NCI-H2081 (cell line): ENCODE data around the gene IFT80.
"Not testable (repeated sequence)": the region's sequence is repeated elsewhere in the genome, so short reads cannot be mapped to it uniquely, and the experiment has no call there.

Experiments
- DNase-seq, 2 experiments: peaks; one replicate each; lab custom pipeline; 2025; lab: John Stamatoyannopoulos, UW

The IFT80 gene

GRCh38 chr3:160365869-160366522 is 33.0 kb downstream of the IFT80 start:
- DNase-seq = no peak

GRCh38 chr3:160362896-160363295 is 36.1 kb downstream of the IFT80 start:
- not testable (repeated sequence) for DNase-seq

DNA sequence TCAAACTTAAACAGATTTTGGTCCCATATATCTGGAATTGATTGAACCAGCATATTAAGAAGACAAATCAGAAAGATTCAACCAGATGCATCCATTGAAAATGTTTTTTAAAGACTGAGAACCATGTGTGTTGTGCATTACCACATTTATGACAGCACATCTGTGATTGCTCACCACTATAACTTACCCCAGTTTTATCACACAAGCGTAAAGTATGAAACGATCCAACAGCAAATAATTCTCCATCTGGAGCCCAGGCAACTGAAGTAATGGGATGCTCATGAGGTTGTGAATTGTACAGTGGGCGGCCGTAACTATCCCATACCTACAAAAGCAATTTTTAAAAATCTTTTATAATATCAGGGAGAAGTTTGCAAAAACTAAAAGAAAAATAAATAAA is 43.2 kb downstream of the IFT80 start:
- no peak for DNase-seq

DNA sequence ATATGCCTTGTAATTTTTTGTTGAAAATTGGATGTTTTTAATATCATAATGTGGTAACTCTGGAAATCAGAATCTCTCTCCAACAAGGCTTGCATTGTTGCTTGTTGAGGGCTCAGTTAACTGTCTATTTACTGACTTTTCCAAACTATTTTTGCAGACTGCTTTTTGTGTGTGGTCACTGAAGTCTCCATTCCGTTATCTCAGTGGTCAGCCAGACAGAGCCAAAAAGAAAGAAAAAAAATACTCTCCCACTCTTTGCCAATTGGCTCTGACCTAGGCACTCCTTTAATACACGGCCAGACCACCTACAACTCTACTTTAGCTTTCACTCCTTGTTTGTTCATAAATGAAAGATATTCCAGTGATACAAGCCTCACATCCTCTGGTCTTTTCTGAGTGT is 52.5 kb downstream of the IFT80 start:
- DNase-seq = no peak

GRCh38 chr3:160343132-160343531 is 55.9 kb downstream of the IFT80 start:
- peak in 1 of 2 experiments; percentile 51 for DNase-seq

GRCh38 chr3:160340351-160340750 is 58.7 kb downstream of the IFT80 start:
- no peak for DNase-seq

DNA sequence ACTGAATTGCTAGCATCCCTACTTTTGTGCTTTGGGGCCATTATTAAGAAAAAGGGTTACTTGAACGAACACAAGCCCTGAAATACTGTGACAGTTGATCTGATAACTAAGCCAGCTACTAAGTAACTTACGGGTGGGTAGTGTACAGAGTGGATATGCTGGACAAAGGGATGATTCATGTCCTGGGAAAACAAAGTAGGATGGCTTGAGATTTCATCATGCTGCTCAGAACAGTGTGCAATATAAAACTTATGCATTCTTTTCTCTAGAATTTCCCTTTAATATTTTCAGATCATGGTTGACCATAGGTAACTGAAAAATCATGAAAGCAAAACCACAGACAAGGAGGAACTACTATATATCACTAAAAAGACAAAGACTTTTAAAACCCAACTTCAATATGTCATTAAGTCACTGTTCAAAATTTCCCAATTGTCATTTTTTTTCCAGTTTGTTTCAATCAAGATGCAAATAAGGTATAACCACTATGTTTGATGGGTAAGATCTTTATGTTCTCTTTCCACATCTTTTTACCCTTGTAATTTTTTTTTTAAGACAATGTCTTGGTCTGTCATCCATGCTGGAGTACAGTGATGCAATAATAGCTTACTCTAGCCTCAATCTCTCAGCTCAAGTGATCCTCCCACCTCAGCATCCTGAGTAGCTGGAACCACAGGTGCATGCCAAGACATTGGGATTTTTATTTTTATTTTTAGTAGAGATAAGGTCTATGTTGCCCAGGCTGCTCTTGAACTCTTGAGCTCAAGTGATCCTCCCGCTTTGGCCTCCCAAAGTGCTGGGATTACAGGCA is 67.7 kb downstream of the IFT80 start:
- no peak for DNase-seq

GRCh38 chr3:160330690-160331089 is 68.3 kb downstream of the IFT80 start:
- DNase-seq = no peak

GRCh38 chr3:160330109-160330508 is 68.9 kb downstream of the IFT80 start:
- DNase-seq = no peak

- not testable (repeated sequence) for DNase-seq
Observed at GRCh38 chr3:160326286-160326685, 72.7 kb downstream of the IFT80 start.

DNA sequence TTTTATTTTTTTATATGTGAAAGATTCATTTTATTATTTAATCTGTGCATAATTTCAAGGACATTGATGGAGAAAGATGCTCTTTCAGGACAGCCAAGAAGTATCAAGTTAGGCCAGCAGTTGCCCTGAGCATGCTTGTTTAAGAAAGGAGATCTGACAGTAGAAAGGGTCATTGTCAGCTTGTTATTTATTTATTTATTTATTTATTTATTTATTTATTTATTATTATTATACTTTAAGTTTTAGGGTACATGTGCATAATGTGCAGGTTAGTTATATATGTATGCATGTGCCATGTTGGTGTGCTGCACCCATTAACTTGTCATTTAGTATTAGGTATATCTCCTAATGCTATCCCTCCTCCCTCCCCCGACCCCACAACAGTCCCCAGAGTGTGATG is 77.2 kb downstream of the IFT80 start:
- DNase-seq = not testable (repeated sequence)

DNA sequence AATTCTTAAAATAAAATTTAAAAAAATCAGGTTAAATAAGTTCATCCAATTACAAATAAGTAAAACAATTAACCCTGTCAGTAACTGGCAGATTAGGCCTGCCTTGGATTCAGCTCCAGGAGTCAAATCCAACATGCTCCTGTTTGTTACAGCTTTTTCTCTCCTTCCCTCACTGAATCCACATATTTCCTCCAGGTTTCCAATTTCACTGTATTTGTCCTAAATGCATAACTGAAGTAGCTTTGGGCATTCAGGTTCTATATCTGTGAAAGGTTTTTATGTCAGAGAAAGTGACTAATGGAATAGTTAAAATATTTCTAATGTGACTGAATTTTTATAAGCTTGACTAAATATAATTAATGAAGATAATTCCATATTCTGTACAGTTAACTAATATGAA is 79.7 kb downstream of the IFT80 start:
- DNase-seq = no peak

GRCh38 chr3:160314995-160315394 is 84.0 kb downstream of the IFT80 start:
- DNase-seq = no peak

GRCh38 chr3:160312014-160312624 is 86.9 kb downstream of the IFT80 start:
- no peak for DNase-seq

- DNase-seq = no peak
Observed at GRCh38 chr3:160302806-160303205, 96.2 kb downstream of the IFT80 start.

GRCh38 chr3:160296591-160296990 is 102.4 kb downstream of the IFT80 start:
- no peak for DNase-seq

GRCh38 chr3:160291909-160292299 is 107.1 kb downstream of the IFT80 start:
- peak in 1 of 2 experiments; percentile 6 for DNase-seq

GRCh38 chr3:160291290-160291908 is 107.6 kb downstream of the IFT80 start:
- no peak for DNase-seq

GRCh38 chr3:160287666-160288065 is 111.4 kb downstream of the IFT80 start:
- no peak for DNase-seq

DNA sequence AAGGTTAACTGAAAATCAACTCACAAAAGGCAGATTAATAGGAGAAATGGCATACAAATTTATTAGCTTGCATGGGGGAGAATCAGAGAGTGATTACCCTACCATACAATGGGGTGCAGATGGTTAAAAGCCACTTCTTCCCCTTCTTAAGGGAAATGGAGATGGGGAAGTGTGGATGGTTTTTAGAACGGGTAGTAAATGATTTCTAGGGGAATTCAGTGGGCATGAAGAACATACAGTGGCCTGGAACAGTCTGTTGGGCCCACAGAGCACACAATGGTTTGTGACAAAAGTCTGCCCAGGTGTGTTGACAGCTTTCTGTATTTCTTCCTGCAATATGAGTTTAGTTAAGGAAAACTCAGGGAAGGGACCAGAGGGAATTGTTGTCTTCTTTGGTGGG is 112.8 kb downstream of the IFT80 start:
- no peak for DNase-seq

GRCh38 chr3:160280836-160281235 is 118.2 kb downstream of the IFT80 start:
- no peak for DNase-seq

DNA sequence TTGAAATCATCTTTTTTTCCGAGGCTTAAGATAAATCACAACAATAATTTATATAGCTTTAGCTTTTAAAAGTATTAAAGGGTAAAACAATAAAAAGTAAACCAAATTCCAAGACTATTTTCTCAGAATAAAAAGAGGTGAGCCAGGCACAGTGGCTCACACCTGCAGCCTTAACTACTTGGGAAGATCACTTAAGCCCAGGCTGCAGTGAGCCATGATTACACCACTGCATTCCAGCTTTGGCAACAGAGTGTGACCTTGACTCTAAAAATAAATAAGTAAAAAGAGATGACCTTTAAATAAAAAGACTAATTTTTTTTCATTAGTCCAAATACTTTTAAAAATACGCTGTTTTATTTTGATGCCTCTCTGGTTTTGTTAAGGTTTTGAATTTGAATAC is 119.4 kb downstream of the IFT80 start:
- DNase-seq = no peak

DNA sequence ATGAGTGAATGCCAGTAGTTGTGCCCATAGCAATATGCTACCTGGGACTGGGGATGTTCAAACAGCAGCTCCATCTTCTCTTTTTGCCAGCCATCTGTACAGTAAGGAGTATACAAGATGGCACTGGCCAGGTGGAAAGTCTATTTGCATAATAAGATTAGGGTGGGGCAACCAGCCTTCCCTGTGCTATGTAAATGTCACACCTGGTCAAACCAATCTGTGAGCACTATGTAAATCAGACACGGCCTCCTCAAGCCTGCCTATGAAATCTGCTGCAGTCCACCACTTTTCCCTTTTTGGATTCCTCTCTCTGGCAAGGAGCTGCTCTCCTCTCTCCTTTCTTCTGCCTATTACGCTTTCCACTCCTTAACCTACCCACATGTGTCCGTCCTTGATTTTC is 120.8 kb downstream of the IFT80 start:
- peak; percentile 45 to 67 for DNase-seq
